HepG2 (cell line): ENCODE data around the gene PRAMEF20.
"Not testable (repeated sequence)": the region's sequence is repeated elsewhere in the genome, so short reads cannot be mapped to it uniquely, and the experiment has no call there.

ENCODE experiments used
- EZH2 ChIP-seq: conservative IDR thresholded peaks from 2 replicates; pipeline ENCODE4 v1.6.1; 2012; ENCODE audit warnings: mild to moderate bottlenecking, low read depth, low read length, moderate library complexity
- GPBP1L1 ChIP-seq: sonication (generic); formaldehyde crosslinking; IDR thresholded peaks from 2 replicates; pipeline ENCODE4 v1.5.0; 2020; ENCODE audit warnings: mild to moderate bottlenecking, missing genetic modification reagents
- MXD1 ChIP-seq: sonication (generic); formaldehyde crosslinking; IDR thresholded peaks from 2 replicates; pipeline ENCODE4 v1.4.0; 2020; ENCODE audit warnings: mild to moderate bottlenecking, missing genetic modification reagents
- TAF15 ChIP-seq: fragments of 200-400 bp; formaldehyde crosslinking; IDR thresholded peaks from one replicate; pipeline ENCODE4 v1.6.1; 2018; ENCODE audit warnings: mild to moderate bottlenecking, low read depth, low read length; ENCODE audit not compliant: poor library complexity, severe bottlenecking
- ZNF24 ChIP-seq: fragments of 450-650 bp; IDR thresholded peaks from 2 replicates; pipeline ENCODE4 v1.6.1; 2017; ENCODE audit warnings: antibody characterized with exemption, mild to moderate bottlenecking
- TF ChIP-seq, protein P1 (sequence below): sonication (generic); formaldehyde crosslinking; IDR thresholded peaks from 2 replicates; pipeline ENCODE4 v1.4.0; 2020; ENCODE audit warnings: missing genetic modification reagents
- TF ChIP-seq, protein P2 (sequence below): sonication (generic); formaldehyde crosslinking; IDR thresholded peaks from 2 replicates; pipeline ENCODE4 v1.5.0; 2020; ENCODE audit warnings: mild to moderate bottlenecking, missing genetic modification reagents, moderate library complexity

- not testable (repeated sequence) for TF ChIP-seq TAF15; ZNF24; EZH2; MXD1 (CRISPR knock-in tag); GPBP1L1 (CRISPR knock-in tag)
- TF ChIP-seq, protein P1, sequence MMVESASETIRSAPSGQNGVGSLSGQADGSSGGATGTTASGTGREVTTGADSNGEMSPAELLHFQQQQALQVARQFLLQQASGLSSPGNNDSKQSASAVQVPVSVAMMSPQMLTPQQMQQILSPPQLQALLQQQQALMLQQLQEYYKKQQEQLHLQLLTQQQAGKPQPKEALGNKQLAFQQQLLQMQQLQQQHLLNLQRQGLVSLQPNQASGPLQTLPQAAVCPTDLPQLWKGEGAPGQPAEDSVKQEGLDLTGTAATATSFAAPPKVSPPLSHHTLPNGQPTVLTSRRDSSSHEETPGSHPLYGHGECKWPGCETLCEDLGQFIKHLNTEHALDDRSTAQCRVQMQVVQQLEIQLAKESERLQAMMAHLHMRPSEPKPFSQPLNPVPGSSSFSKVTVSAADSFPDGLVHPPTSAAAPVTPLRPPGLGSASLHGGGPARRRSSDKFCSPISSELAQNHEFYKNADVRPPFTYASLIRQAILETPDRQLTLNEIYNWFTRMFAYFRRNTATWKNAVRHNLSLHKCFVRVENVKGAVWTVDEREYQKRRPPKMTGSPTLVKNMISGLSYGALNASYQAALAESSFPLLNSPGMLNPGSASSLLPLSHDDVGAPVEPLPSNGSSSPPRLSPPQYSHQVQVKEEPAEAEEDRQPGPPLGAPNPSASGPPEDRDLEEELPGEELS, result not testable (repeated sequence)
- TF ChIP-seq, protein P2, sequence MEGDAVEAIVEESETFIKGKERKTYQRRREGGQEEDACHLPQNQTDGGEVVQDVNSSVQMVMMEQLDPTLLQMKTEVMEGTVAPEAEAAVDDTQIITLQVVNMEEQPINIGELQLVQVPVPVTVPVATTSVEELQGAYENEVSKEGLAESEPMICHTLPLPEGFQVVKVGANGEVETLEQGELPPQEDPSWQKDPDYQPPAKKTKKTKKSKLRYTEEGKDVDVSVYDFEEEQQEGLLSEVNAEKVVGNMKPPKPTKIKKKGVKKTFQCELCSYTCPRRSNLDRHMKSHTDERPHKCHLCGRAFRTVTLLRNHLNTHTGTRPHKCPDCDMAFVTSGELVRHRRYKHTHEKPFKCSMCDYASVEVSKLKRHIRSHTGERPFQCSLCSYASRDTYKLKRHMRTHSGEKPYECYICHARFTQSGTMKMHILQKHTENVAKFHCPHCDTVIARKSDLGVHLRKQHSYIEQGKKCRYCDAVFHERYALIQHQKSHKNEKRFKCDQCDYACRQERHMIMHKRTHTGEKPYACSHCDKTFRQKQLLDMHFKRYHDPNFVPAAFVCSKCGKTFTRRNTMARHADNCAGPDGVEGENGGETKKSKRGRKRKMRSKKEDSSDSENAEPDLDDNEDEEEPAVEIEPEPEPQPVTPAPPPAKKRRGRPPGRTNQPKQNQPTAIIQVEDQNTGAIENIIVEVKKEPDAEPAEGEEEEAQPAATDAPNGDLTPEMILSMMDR (CRISPR knock-in tag), result not testable (repeated sequence)
Measured at GRCh38 chr1:13395311-13395710, 14.9 kb upstream of the PRAMEF20 start.
